H1 (cell line): Measurements from ENCODE around the gene FGD4. TPM values are rescaled to one million over a fixed set of nuclear protein-coding genes. Genes with fewer than 3 reads are reported as not detected.

ENCODE experiments used
- CTCF ChIA-PET: fragments of 300-600 bp; sonication (Branson Sonifier 250); formaldehyde crosslinking; loops from one replicate; lab custom pipeline; 2021; ENCODE audit not compliant: partially characterized antibody; lab: Charles Lee
- POLR2A ChIA-PET: fragments of 300-600 bp; sonication (Branson Sonifier 250); formaldehyde crosslinking; loops from one replicate; lab custom pipeline; 2021; ENCODE audit warnings: inconsistent platforms; ENCODE audit not compliant: partially characterized antibody; lab: Charles Lee
- DNase-seq, 2 experiments: peaks; one replicate each; pipeline versions ENCODE4 v3.0.0 to v3.0.0-alpha.2; 2010 to 2022; ENCODE audit warnings: low spot score in 2 of 2, low read depth in 1 of 2, mixed read lengths in 1 of 2
- FAIRE-seq: peaks from 2 replicates; lab custom pipeline; 2011; peaks lifted over from hg19 to GRCh38; lab: Jason Lieb, UNC
- H2AFZ ChIP-seq: 2 replicates; pipeline ENCODE4 v1.8.1; 2012; ENCODE audit warnings: low read length, inconsistent platforms
- H2AK5ac ChIP-seq: 2 replicates; pipeline ENCODE4 v1.6.1; 2013; ENCODE audit warnings: low read depth, low read length
- H2BK120ac ChIP-seq: replicated peaks from 2 replicates; pipeline ENCODE3; 2013; ENCODE audit warnings: low read depth, low read length, inconsistent platforms
- H2BK12ac ChIP-seq: 2 replicates; pipeline ENCODE4 v1.6.1; 2013; ENCODE audit warnings: low read depth, low read length
- H2BK15ac ChIP-seq: 2 replicates; pipeline ENCODE4 v1.6.1; 2013; ENCODE audit warnings: low read length
- H2BK20ac ChIP-seq: 2 replicates; pipeline ENCODE4 v1.6.1; 2013; ENCODE audit warnings: low read length
- H2BK5ac ChIP-seq: 2 replicates; pipeline ENCODE4 v1.6.1; 2013; ENCODE audit warnings: low read depth, low read length
- H3K14ac ChIP-seq: 2 replicates; pipeline ENCODE4 v1.6.1; 2013; ENCODE audit warnings: inconsistent platforms; ENCODE audit not compliant: insufficient read length
- H3K18ac ChIP-seq: 2 replicates; pipeline ENCODE4 v1.6.1; 2013; ENCODE audit warnings: low read length; ENCODE audit errors: extremely low read depth
- H3K23ac ChIP-seq: 2 replicates; pipeline ENCODE4 v1.6.1; 2013; ENCODE audit warnings: inconsistent platforms; ENCODE audit not compliant: insufficient read length
- H3K23me2 ChIP-seq: 2 replicates; pipeline ENCODE4 v1.6.1; 2013; ENCODE audit warnings: low read depth, low read length
- H3K27ac ChIP-seq: 2 replicates; pipeline ENCODE4 v1.6.1; 2011; ENCODE audit warnings: low read depth, low read length, inconsistent platforms
- H3K27me3 ChIP-seq, 4 experiments: replicated peaks in 1 of 4; 1 replicate in 1 of 4; 2 replicates in 3 of 4; pipeline versions ENCODE4 v1.6.1 to v1.8.1; 2011 to 2013; ENCODE audit warnings: low read length in 3 of 4, mild to moderate bottlenecking in 3 of 4, inconsistent platforms in 2 of 4, mixed read lengths in 2 of 4, moderate library complexity in 1 of 4; ENCODE audit not compliant: control insufficient read depth in 3 of 4, insufficient read depth in 3 of 4; ENCODE audit errors: extremely low read depth in 1 of 4
- H3K36me3 ChIP-seq, 4 experiments: 2 replicates each; pipeline versions ENCODE4 v1.6.1 to v1.8.1; 2011 to 2013; ENCODE audit warnings: mild to moderate bottlenecking in 4 of 4, low read length in 3 of 4, moderate library complexity in 2 of 4, control low read depth in 1 of 4, inconsistent platforms in 1 of 4; ENCODE audit not compliant: insufficient read depth in 4 of 4, control insufficient read depth in 2 of 4
- H3K4ac ChIP-seq: replicated peaks from 2 replicates; pipeline ENCODE3; 2013; ENCODE audit warnings: low read length, low read depth, mixed read lengths, inconsistent platforms; ENCODE audit not compliant: insufficient read length
- H3K4me1 ChIP-seq, 4 experiments: replicated peaks in 1 of 4; 1 replicate in 1 of 4; 2 replicates in 3 of 4; pipeline versions ENCODE4 v1.6.1 to v1.8.1; 2011 to 2013; ENCODE audit warnings: low read length in 3 of 4, inconsistent platforms in 2 of 4, mixed read lengths in 1 of 4; ENCODE audit not compliant: insufficient read depth in 4 of 4, control insufficient read depth in 3 of 4
- H3K4me2 ChIP-seq, 2 experiments: 2 replicates each; pipeline versions ENCODE4 v1.6.1 to v1.8.1; 2011 to 2013; ENCODE audit warnings: low read depth in 2 of 2, low read length in 2 of 2, control low read depth in 1 of 2, inconsistent platforms in 1 of 2, mild to moderate bottlenecking in 1 of 2; ENCODE audit not compliant: insufficient read depth in 1 of 2
- H3K4me3 ChIP-seq, 4 experiments: fragments of 200-600, 300-600 bp in 1 of 4; sonication (generic), shearing (Covaris generic), sonication (Bioruptor Twin) in 1 of 4; 2 replicates each; pipeline versions ENCODE4 v1.5.1 to v1.8.1; 2011 to 2016; ENCODE audit warnings: low read length in 4 of 4, low read depth in 3 of 4, control low read depth in 2 of 4, inconsistent platforms in 2 of 4, mild to moderate bottlenecking in 2 of 4, mixed read lengths in 1 of 4, moderate library complexity in 1 of 4; ENCODE audit not compliant: insufficient read depth in 2 of 4; ENCODE audit errors: extremely low read depth in 1 of 4
- H3K56ac ChIP-seq: replicated peaks from 2 replicates; pipeline ENCODE3; 2013; ENCODE audit warnings: low read depth, mild to moderate bottlenecking, mixed read lengths, low read length, inconsistent platforms; ENCODE audit not compliant: insufficient read length
- H3K79me1 ChIP-seq: 2 replicates; pipeline ENCODE4 v1.6.1; 2013; ENCODE audit warnings: low read depth, low read length, control low read depth
- H3K79me2 ChIP-seq, 2 experiments: 2 replicates each; pipeline versions ENCODE4 v1.6.1 to v1.8.1; 2012 to 2013; ENCODE audit warnings: low read length in 2 of 2, mild to moderate bottlenecking in 2 of 2, inconsistent platforms in 1 of 2; ENCODE audit not compliant: insufficient read depth in 2 of 2, control insufficient read depth in 1 of 2
- H3K9ac ChIP-seq, 4 experiments: replicated peaks in 1 of 4; 1 replicate in 1 of 4; 2 replicates in 3 of 4; pipeline versions ENCODE4 v1.6.1 to v1.8.1; 2011 to 2013; ENCODE audit warnings: low read depth in 3 of 4, low read length in 3 of 4, control low read depth in 2 of 4, mild to moderate bottlenecking in 2 of 4, moderate library complexity in 2 of 4, inconsistent platforms in 1 of 4; ENCODE audit errors: extremely low read depth in 1 of 4
- H3K9me3 ChIP-seq, 2 experiments: 2 replicates each; pipeline versions ENCODE4 v1.6.1 to v1.8.1; 2012 to 2013; ENCODE audit warnings: mild to moderate bottlenecking in 2 of 2, moderate library complexity in 2 of 2, control low read depth in 1 of 2, inconsistent platforms in 1 of 2, low read depth in 1 of 2, low read length in 1 of 2, mixed read lengths in 1 of 2; ENCODE audit not compliant: insufficient read depth in 2 of 2
- H4K20me1 ChIP-seq, 2 experiments: replicated peaks in 1 of 2; 2 replicates each; pipeline versions ENCODE3 to v1.8.1; 2011 to 2013; ENCODE audit warnings: inconsistent platforms in 2 of 2, low read length in 2 of 2, mild to moderate bottlenecking in 1 of 2; ENCODE audit not compliant: insufficient read depth in 2 of 2, control insufficient read depth in 1 of 2
- H4K5ac ChIP-seq: 2 replicates; pipeline ENCODE4 v1.6.1; 2013; ENCODE audit warnings: low read length, low read depth, mixed read lengths, inconsistent platforms; ENCODE audit not compliant: insufficient read length
- H4K8ac ChIP-seq: 2 replicates; pipeline ENCODE4 v1.8.0; 2013; ENCODE audit warnings: mild to moderate bottlenecking, moderate library complexity, low read length, inconsistent platforms; ENCODE audit not compliant: insufficient read depth; ENCODE audit errors: extremely low read depth
- H4K91ac ChIP-seq: replicated peaks from 2 replicates; pipeline ENCODE3; 2013; ENCODE audit warnings: low read length, mixed read lengths, inconsistent platforms; ENCODE audit not compliant: insufficient read length
- ATF3 ChIP-seq: IDR thresholded peaks from 2 replicates; pipeline ENCODE4 v1.6.1; 2011; ENCODE audit warnings: low read depth, mild to moderate bottlenecking, low read length; ENCODE audit not compliant: insufficient read depth
- CBX8 ChIP-seq: fragments of 300-800, 300-1000 bp; sonication (generic); IDR thresholded peaks from 2 replicates; pipeline ENCODE4 v1.7.1; 2016; ENCODE audit warnings: low read depth, low read length, borderline replicate concordance
- HDAC2 ChIP-seq, 2 experiments: fragments of 300-600 bp in 1 of 2; sonication (generic) in 1 of 2; IDR thresholded peaks; 2 replicates each; pipeline ENCODE4 v1.6.1; 2011 to 2012; ENCODE audit warnings: low read depth in 2 of 2, low read length in 2 of 2, mild to moderate bottlenecking in 2 of 2, moderate library complexity in 2 of 2, borderline replicate concordance in 1 of 2, inconsistent platforms in 1 of 2
- HDAC6 ChIP-seq: IDR thresholded peaks from one replicate; pipeline ENCODE4 v1.7.1; 2012; ENCODE audit warnings: low read depth, mild to moderate bottlenecking, inconsistent platforms, low read length, moderate library complexity
- JUND ChIP-seq: IDR thresholded peaks from 2 replicates; pipeline ENCODE4 v1.6.1; 2011; ENCODE audit warnings: mild to moderate bottlenecking, improper control_type of control experiment, low read length
- MAFK ChIP-seq: IDR thresholded peaks from 2 replicates; pipeline ENCODE4 v1.6.1; 2012; ENCODE audit warnings: low read depth, mild to moderate bottlenecking, improper control_type of control experiment, low read length
- NRF1 ChIP-seq: IDR thresholded peaks from 2 replicates; pipeline ENCODE4 v1.6.1; 2011; ENCODE audit warnings: mild to moderate bottlenecking, low read depth, low read length, improper control_type of control experiment
- RFX5 ChIP-seq: IDR thresholded peaks from 2 replicates; pipeline ENCODE4 v1.6.1; 2011; ENCODE audit warnings: low read depth, low read length, improper control_type of control experiment, borderline replicate concordance
- RNF2 ChIP-seq: fragments of 200-900, 300-1000 bp; sonication (generic); IDR thresholded peaks from 2 replicates; pipeline ENCODE4 v1.7.1; 2016; ENCODE audit warnings: borderline replicate concordance, low read depth, mild to moderate bottlenecking, antibody characterized with exemption, low read length; ENCODE audit not compliant: poor library complexity, severe bottlenecking; ENCODE audit errors: missing control alignments
- SP1 ChIP-seq: IDR thresholded peaks from 2 replicates; pipeline ENCODE4 v1.6.1; 2011; ENCODE audit warnings: low read depth, low read length
- TAF1 ChIP-seq: IDR thresholded peaks from 2 replicates; pipeline ENCODE4 v1.6.1; 2011; ENCODE audit warnings: mild to moderate bottlenecking, low read depth, low read length
- WGBS, 2 experiments: shearing (Covaris generic) in 1 of 2; methylation state at CpG; one replicate each; pipeline versions ENCODE4 v1.1.6 to v1.1.7; 2013 to 2015; ENCODE audit warnings: low lambda C conversion rate in 2 of 2, mixed read lengths in 2 of 2, inconsistent platforms in 1 of 2, low coverage in 1 of 2, missing lambda C conversion rate in 1 of 2; ENCODE audit not compliant: insufficient replicate concordance in 2 of 2, insufficient coverage in 1 of 2, insufficient read length in 1 of 2; ENCODE audit errors: extremely low coverage in 1 of 2, missing lambda C conversion rate in 1 of 2; 5-methylcytosine and 5-hydroxymethylcytosine counted together
- polyA plus RNA-seq, 7 experiments: library from polyadenylated mRNA; depleted of rRNA in 3 of 7; stranded (reverse) in 5 of 7; unstranded in 2 of 7; fragments of >200 nt in 5 of 7; fragments of 200-250 nt in 2 of 7; gene quantifications; 1 replicate in 5 of 7; 2 replicates in 1 of 7; 4 replicates in 1 of 7; pipeline versions ENCODE4 v1.2.1 to v1.2.3, GENCODE V29; 2011 to 2013; ENCODE audit warnings: missing spikeins in 2 of 7, mixed read lengths in 2 of 7
- total RNA-seq: library from RNA; stranded (reverse); fragmentation: NEBNext Ultra II Directional; extraction: Animal tissue kit (Norgen Biotek cat#: 25700); gene quantifications from 2 replicates; pipeline ENCODE4 v1.2.1, GENCODE V29; 2021

The FGD4 gene
- total and polyA plus RNA-seq, 2 of the 8 experiments (the other 6 are each of a cell fraction or from before 2014, with no cell fraction given), result 8.5 to 48.2 TPM

- no peak overlapping the region for H3K27ac ChIP-seq
- CTCF ChIA-PET, result interaction anchor here (0.8 to 1.0 kb wide), 2 partner anchors 28 to 29 kb away, joined by 3 to 4 read pairs; no protein-coding TSS in a partner anchor
- H4K91ac ChIP-seq, result no peak overlapping the region
- DNase-seq, result no peak
- no peak overlapping the region for H3K23ac ChIP-seq
- H2AK5ac ChIP-seq, result no peak overlapping the region
- no peak overlapping the region for H3K4me3 ChIP-seq
- peaks cover 0 to 93% of the 10 kb centered on the region in 2 experiments; a peak in 3 of 4 replicates for H3K79me2 ChIP-seq
- no peak overlapping the region for H2BK15ac ChIP-seq
- no peak overlapping the region for H2BK120ac ChIP-seq
- H2BK20ac ChIP-seq, result no peak overlapping the region
- H3K56ac ChIP-seq, result no peak overlapping the region
- H3K14ac ChIP-seq, result no peak overlapping the region
- H3K18ac ChIP-seq, result no peak overlapping the region; the same call in 1 of the 2 replicates
- no peak overlapping the region for H2AFZ ChIP-seq
- H4K8ac ChIP-seq, result no peak overlapping the region
- POLR2A ChIA-PET, result interaction anchor here (0.7 to 1.4 kb wide), 2 partner anchors 11 to 33 kb away, joined by 3 read pairs; no protein-coding TSS in a partner anchor
- H3K9me3 ChIP-seq, result no peaks in the 10 kb centered on the region
- 87% methylated on average over 6 of the region's 6 CpGs; no CpG with 5 or more reads in 1 of the 2 experiments for whole genome bisulfite sequencing, 2 experiments
- H3K4me2 ChIP-seq, result no peak overlapping the region
- no peak overlapping the region for H3K4ac ChIP-seq
- no peak overlapping the region for H4K5ac ChIP-seq
- H3K23me2 ChIP-seq, result no peaks in the 10 kb centered on the region
- peaks cover 0 to 6% (median 0%) of the 10 kb centered on the region in 4 experiments; a peak in 2 of 7 replicates for H3K4me1 ChIP-seq
- no peak overlapping the region for H3K9ac ChIP-seq
- TF ChIP-seq ATF3, result no peak
- TF ChIP-seq SP1, result no peak
- TF ChIP-seq RNF2, result no peak
- TF ChIP-seq CBX8, result no peak
- no peak for TF ChIP-seq RFX5
- TF ChIP-seq NRF1, result no peak
- TF ChIP-seq JUND, result no peak
- TF ChIP-seq HDAC6, result no peak
- no peak for TF ChIP-seq TAF1
- no peak for TF ChIP-seq HDAC2 (IDR thresholded peaks at IDR 0.05; ENCODE audit: borderline replicate concordance in 1 of 2, low read depth in 2 of 2, low read length in 2 of 2)
- no peak for TF ChIP-seq MAFK
- H2BK5ac ChIP-seq, result no peak overlapping the region
- H4K20me1 ChIP-seq, result peaks cover 0 to 3% of the 10 kb centered on the region in 2 experiments
- H3K36me3 ChIP-seq, result peaks cover 0 to 8% (median 2%) of the 10 kb centered on the region in 4 experiments; a peak in 3 of 8 replicates
- peak; percentile 57 for FAIRE-seq
- no peak overlapping the region for H2BK12ac ChIP-seq
- no peaks in the 10 kb centered on the region for H3K79me1 ChIP-seq
- no peaks in the 10 kb centered on the region for H3K27me3 ChIP-seq
Observed at GRCh38 chr12:32431025-32431424, 31.7 kb downstream of the FGD4 start.
